ENCODE results near the gene ABHD13.
"Not testable (repeated sequence)": the region's sequence is repeated elsewhere in the genome, so short reads cannot be mapped to it uniquely, and the experiment has no call there.

The ABHD13 gene

DNA sequence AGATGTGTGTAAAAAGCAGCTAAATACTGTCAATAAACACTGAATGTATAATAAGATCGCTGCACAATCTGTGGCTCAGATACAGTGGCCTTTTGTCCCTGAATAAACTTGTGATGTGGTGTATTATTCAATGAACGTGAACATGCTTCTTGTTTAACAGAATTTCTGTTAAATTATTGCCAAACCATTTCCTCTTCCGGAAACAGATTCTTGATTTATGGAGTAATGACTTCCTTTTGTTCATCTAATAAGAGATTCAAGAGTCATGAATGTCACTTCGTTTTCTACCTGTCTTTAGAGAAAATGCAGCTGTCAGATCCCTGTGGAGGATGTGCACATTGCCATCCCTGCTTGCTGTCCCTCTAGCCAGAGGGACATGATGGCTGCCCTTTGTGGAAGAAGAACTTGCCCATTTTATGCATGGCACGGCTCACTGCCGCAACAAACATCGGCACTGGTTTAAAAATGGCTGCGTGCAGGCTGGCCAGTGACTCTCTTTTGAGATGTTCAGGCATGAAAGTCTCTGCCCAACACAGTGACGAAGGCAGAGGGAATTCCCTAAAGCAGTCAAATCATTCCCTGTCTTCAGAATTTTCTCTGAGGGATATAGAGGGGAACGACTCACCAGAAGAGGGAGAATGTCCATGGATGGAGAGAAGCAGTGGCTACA, 48.3 kb downstream of the ABHD13 start:
- no peak for DNase-seq
- Histone ChIP-seq H3K27me3 (replicated peaks; ENCODE audit: control insufficient read depth, insufficient read depth, low read length, poor library complexity, severe bottlenecking) (no peaks in the 10 kb centered on the region), H3K27ac (ENCODE audit: insufficient read depth, low read length, poor library complexity, severe bottlenecking) (no peak overlapping the region), H3K4me1 (ENCODE audit: control insufficient read depth, insufficient read depth, low read length, poor library complexity, severe bottlenecking) (no peaks in the 10 kb centered on the region), H3K36me3 (ENCODE audit: control insufficient read depth, insufficient read depth, low read length) (no peaks in the 10 kb centered on the region), H3K9me3 (ENCODE audit: control insufficient read depth, low read length) (no peaks in the 10 kb centered on the region), H3K4me3 (ENCODE audit: insufficient read depth, low read depth, low read length, poor library complexity, severe bottlenecking) (no peak overlapping the region)

DNA sequence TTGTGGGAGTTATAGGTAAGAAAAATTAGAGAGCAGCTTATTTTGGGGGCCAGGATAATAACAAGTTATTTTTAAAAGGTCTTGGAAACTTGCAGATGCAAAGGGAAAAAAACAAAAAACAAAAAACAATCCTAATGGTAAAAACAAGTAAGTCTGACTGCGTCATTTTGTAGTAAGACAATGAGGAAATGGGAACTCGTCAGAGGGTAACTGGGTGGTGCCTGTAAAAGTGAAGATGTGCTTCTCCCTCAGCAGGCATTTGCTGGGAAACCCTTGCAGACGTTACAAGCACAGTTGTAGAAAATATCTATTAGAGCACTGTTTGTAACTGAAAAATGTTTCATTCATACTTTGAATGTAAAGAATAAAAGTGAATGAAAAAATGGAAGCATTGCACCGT, 49.2 kb downstream of the ABHD13 start:
- Histone ChIP-seq H3K4me1 (ENCODE audit: control insufficient read depth, insufficient read depth, low read length, poor library complexity, severe bottlenecking) (no peaks in the 10 kb centered on the region), H3K4me3 (ENCODE audit: insufficient read depth, low read depth, low read length, poor library complexity, severe bottlenecking) (no peak overlapping the region), H3K9me3 (ENCODE audit: control insufficient read depth, low read length) (no peaks in the 10 kb centered on the region), H3K27me3 (replicated peaks; ENCODE audit: control insufficient read depth, insufficient read depth, low read length, poor library complexity, severe bottlenecking) (no peaks in the 10 kb centered on the region), H3K27ac (ENCODE audit: insufficient read depth, low read length, poor library complexity, severe bottlenecking) (no peak overlapping the region), H3K36me3 (ENCODE audit: control insufficient read depth, insufficient read depth, low read length) (no peaks in the 10 kb centered on the region)
- DNase-seq = no peak

DNA sequence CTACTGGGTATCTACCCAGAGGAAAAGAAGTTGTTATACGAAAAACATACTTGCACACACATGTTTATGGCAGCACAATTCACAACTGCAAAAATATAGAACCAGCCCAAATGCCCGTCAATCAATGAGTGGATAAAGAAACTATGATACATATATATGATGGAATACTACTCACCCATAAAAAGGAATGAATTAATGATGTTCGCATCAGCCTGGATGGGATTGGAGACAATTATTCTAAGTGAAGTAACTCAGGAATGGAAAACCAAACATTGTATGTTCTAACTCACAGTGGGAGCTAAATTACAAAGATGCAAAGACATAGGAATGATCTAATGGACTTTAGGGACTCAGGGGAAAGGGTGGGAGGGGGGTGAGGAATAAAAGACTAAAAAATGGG, 49.7 kb downstream of the ABHD13 start:
- H3K4me1 ChIP-seq (ENCODE audit: control insufficient read depth, insufficient read depth, low read length, poor library complexity, severe bottlenecking); H3K27ac ChIP-seq (ENCODE audit: insufficient read depth, low read length, poor library complexity, severe bottlenecking); DNase-seq; H3K36me3 ChIP-seq (ENCODE audit: control insufficient read depth, insufficient read depth, low read length); H3K9me3 ChIP-seq (ENCODE audit: control insufficient read depth, low read length); H3K27me3 ChIP-seq (replicated peaks; ENCODE audit: control insufficient read depth, insufficient read depth, low read length, poor library complexity, severe bottlenecking); H3K4me3 ChIP-seq (ENCODE audit: insufficient read depth, low read depth, low read length, poor library complexity, severe bottlenecking): not testable (repeated sequence)

DNA sequence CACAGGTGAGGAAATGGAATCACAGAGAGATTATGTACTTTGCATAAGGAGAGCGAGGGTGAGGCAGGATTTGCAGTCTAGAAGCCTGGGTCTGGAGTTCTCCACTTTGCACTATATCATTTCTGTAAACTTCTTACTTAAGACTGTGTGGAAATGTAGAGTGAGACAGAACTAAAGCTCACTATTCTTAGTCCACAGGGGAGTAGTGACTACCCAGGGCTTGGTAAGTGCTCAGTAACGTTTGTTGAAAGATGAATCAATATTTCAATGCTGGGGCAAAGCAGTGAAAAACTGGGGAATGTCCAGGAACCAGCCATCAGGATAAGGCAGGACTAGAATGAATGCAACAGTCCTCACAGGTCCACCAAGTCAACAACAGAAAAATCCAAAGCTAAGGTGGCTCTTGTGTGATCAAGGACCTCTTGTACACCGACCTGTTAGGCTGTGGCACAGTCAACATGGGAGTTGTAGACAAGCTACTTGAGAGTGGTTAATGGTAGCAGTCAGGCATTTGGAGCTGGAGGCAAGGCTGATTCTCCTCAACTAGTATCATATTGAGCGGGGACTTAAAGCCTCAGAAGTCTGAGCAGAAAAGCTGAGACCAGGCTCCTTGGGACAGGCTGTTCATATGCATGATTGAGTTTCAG, 50.4 kb downstream of the ABHD13 start:
- no peak for DNase-seq
- no peaks in the 10 kb centered on the region for H3K36me3 ChIP-seq (ENCODE audit: control insufficient read depth, insufficient read depth, low read length)
- no peaks in the 10 kb centered on the region for H3K27me3 ChIP-seq (replicated peaks; ENCODE audit: control insufficient read depth, insufficient read depth, low read length, poor library complexity, severe bottlenecking)
- H3K27ac ChIP-seq (ENCODE audit: insufficient read depth, low read length, poor library complexity, severe bottlenecking) = no peak overlapping the region
- no peak overlapping the region for H3K4me3 ChIP-seq (ENCODE audit: insufficient read depth, low read depth, low read length, poor library complexity, severe bottlenecking)
- no peaks in the 10 kb centered on the region for H3K9me3 ChIP-seq (ENCODE audit: control insufficient read depth, low read length)
- no peaks in the 10 kb centered on the region for H3K4me1 ChIP-seq (ENCODE audit: control insufficient read depth, insufficient read depth, low read length, poor library complexity, severe bottlenecking)

DNA sequence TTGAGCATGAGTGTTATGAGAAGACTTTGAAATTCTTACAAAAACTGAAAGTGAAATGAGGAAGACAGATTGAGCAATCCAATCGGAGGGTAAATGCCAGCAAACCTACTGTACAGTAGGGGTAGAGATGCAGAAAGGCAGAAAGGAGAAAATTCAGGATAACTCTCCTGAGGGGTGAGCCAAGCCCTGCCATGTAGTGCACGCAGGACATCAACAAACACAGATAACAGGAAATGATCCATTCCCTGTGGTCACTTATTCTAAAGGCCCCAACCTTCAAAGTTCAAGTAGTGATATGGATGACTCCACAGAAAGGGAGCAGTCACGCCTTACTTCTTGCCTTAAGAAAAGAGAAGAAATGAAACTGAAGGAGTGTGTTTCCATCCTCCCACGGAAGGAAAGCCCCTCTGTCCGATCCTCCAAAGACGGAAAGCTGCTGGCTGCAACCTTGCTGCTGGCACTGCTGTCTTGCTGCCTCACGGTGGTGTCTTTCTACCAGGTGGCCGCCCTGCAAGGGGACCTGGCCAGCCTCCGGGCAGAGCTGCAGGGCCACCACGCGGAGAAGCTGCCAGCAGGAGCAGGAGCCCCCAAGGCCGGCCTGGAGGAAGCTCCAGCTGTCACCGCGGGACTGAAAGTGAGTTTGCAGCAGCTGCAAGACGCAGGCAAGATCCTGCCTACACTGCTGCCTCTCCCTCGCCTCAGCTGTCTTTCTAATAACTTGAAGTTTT, 51.6 kb downstream of the ABHD13 start, which contains the start of gene TNFSF13B:
Gene TNFSF13B (plus strand): TSS at position 118 of the 728 bp plus-strand sequence. CDS start 178 bp downstream, at position 296.
- DNase-seq = peak in 2 of 3 donors; percentile 11 to 18
- no peaks in the 10 kb centered on the region for H3K9me3 ChIP-seq (ENCODE audit: control insufficient read depth, low read length)
- H3K36me3 ChIP-seq (ENCODE audit: control insufficient read depth, insufficient read depth, low read length) = no peaks in the 10 kb centered on the region
- H3K4me1 ChIP-seq (ENCODE audit: control insufficient read depth, insufficient read depth, low read length, poor library complexity, severe bottlenecking) = no peaks in the 10 kb centered on the region
- H3K27ac ChIP-seq (ENCODE audit: insufficient read depth, low read length, poor library complexity, severe bottlenecking) = peak within 1 kb of the TSS; percentile 56
- H3K27me3 ChIP-seq (replicated peaks; ENCODE audit: control insufficient read depth, insufficient read depth, low read length, poor library complexity, severe bottlenecking) = no peaks in the 10 kb centered on the region
- peak within 1 kb of the TSS; percentile 60 for H3K4me3 ChIP-seq (ENCODE audit: insufficient read depth, low read depth, low read length, poor library complexity, severe bottlenecking)

DNA sequence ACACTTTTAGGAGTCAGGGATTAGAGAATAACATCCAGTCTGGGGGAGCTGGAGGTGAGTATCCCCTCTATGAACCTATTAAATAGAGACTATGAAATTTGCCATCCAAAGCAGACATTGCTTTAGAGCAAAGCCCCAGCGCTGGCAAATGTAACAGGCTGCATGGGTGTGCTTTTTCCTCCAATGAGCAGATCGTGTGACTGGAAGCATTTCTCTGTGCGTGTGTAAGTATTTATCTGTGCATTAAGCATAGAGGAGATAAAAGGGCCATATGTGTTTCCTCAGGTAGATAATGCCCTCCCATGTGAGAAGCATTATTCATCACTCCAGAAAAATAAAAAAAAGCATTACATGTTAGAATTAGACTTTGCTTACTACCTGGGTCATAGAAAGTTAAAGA, 52.2 kb downstream of the ABHD13 start:
- no peaks in the 10 kb centered on the region for H3K36me3 ChIP-seq (ENCODE audit: control insufficient read depth, insufficient read depth, low read length)
- peak overlapping the region; percentile 56 for H3K27ac ChIP-seq (ENCODE audit: insufficient read depth, low read length, poor library complexity, severe bottlenecking)
- H3K4me1 ChIP-seq (ENCODE audit: control insufficient read depth, insufficient read depth, low read length, poor library complexity, severe bottlenecking) = no peaks in the 10 kb centered on the region
- H3K9me3 ChIP-seq (ENCODE audit: control insufficient read depth, low read length) = no peaks in the 10 kb centered on the region
- peak overlapping the region; percentile 60 for H3K4me3 ChIP-seq (ENCODE audit: insufficient read depth, low read depth, low read length, poor library complexity, severe bottlenecking)
- no peaks in the 10 kb centered on the region for H3K27me3 ChIP-seq (replicated peaks; ENCODE audit: control insufficient read depth, insufficient read depth, low read length, poor library complexity, severe bottlenecking)
- DNase-seq = no peak

DNA sequence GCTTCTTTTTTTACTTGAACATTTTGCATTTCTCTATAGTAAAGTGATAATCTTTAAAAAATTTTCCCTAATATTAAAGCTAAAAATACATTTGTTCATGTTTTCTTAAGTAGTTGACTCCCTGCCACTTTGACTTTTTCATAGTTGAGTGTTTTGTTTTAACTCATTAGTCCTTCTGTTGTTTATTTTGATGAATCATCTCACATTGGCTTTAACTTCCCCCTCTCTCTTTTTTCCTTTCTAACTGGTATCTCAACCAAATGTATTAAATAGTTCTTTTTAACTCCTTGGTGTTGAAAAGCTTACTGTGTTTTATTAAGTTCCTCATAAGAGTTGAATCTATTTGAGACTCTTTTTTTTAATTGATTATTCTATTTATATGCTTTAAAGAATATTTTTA, 54.1 kb downstream of the ABHD13 start:
- no peak for DNase-seq
- H3K4me1 ChIP-seq (ENCODE audit: control insufficient read depth, insufficient read depth, low read length, poor library complexity, severe bottlenecking) = no peaks in the 10 kb centered on the region
- H3K27ac ChIP-seq (ENCODE audit: insufficient read depth, low read length, poor library complexity, severe bottlenecking) = no peak overlapping the region
- H3K36me3 ChIP-seq (ENCODE audit: control insufficient read depth, insufficient read depth, low read length) = no peaks in the 10 kb centered on the region
- no peaks in the 10 kb centered on the region for H3K9me3 ChIP-seq (ENCODE audit: control insufficient read depth, low read length)
- H3K27me3 ChIP-seq (replicated peaks; ENCODE audit: control insufficient read depth, insufficient read depth, low read length, poor library complexity, severe bottlenecking) = no peaks in the 10 kb centered on the region
- no peak overlapping the region for H3K4me3 ChIP-seq (ENCODE audit: insufficient read depth, low read depth, low read length, poor library complexity, severe bottlenecking)

DNA sequence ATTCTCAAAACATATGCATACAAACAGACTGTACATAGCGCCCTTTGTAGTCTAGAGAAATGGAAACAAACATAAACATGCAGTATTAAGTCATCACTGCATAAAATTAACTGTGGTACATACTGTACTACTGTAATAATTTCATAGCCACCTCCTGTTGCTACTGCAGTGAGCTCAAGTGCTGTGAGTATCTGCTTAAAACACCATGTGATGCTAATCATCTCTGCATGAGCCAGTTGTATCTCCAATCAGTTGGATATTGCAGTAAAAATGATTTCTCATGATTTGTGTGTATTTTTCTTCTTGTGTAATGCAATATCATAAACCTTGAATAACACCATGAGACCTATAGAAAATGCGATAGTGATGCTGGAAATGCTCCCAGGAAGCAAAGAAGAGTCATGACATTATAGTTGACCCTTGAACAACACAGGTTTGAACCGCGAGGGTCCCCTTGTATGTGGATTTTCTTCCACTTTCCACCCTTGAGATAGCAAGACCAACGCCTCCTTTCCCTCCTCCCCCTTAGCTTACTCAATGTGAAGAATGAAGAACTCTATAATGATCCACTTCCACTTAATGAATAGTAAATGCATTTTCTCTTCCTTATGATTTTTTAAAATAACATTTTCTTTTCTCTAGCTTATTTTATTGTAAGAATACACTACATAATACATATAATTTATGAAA, 55.4 kb downstream of the ABHD13 start:
- Histone ChIP-seq H3K36me3 (ENCODE audit: control insufficient read depth, insufficient read depth, low read length) (no peaks in the 10 kb centered on the region), H3K4me1 (ENCODE audit: control insufficient read depth, insufficient read depth, low read length, poor library complexity, severe bottlenecking) (no peaks in the 10 kb centered on the region), H3K4me3 (ENCODE audit: insufficient read depth, low read depth, low read length, poor library complexity, severe bottlenecking) (no peak overlapping the region), H3K27me3 (replicated peaks; ENCODE audit: control insufficient read depth, insufficient read depth, low read length, poor library complexity, severe bottlenecking) (no peaks in the 10 kb centered on the region), H3K27ac (ENCODE audit: insufficient read depth, low read length, poor library complexity, severe bottlenecking) (no peak overlapping the region), H3K9me3 (ENCODE audit: control insufficient read depth, low read length) (no peaks in the 10 kb centered on the region)
- DNase-seq = no peak

DNA sequence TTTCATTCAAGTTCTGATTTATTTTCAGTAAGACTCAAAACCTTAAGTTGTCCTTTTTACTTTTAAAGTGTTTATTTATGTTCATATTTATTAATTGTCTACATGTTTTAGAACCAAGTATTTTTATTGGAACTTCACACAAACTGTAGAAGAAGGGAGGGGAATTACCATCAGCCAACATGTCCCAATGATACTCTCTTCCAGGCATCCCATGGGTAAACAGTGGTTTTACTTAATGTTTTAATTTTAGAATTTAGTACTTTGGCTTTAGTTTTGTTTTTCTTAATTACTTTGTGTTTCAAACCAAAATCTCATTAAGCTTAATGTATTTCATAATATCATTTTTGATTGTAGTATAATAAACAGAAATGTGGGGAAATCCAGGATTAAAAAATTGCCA, 56.5 kb downstream of the ABHD13 start:
- no peaks in the 10 kb centered on the region for H3K36me3 ChIP-seq (ENCODE audit: control insufficient read depth, insufficient read depth, low read length)
- no peak overlapping the region for H3K27ac ChIP-seq (ENCODE audit: insufficient read depth, low read length, poor library complexity, severe bottlenecking)

More for the DNA sequence above, 56.5 kb downstream of the ABHD13 start:
- Histone ChIP-seq H3K4me1 (ENCODE audit: control insufficient read depth, insufficient read depth, low read length, poor library complexity, severe bottlenecking) (no peaks in the 10 kb centered on the region), H3K27me3 (replicated peaks; ENCODE audit: control insufficient read depth, insufficient read depth, low read length, poor library complexity, severe bottlenecking) (no peaks in the 10 kb centered on the region), H3K4me3 (ENCODE audit: insufficient read depth, low read depth, low read length, poor library complexity, severe bottlenecking) (no peak overlapping the region), H3K9me3 (ENCODE audit: control insufficient read depth, low read length) (no peaks in the 10 kb centered on the region)
- DNase-seq = no peak
